AG09309 (cell line): ENCODE measurements around the gene GPR141.

Source experiments
- DNase-seq: peaks from one replicate; pipeline ENCODE4 v3.0.0-alpha.2; 2010; ENCODE audit warnings: low read depth
- H3K4me3 ChIP-seq: 2 replicates; pipeline ENCODE4 v1.5.1; 2011; ENCODE audit warnings: mild to moderate bottlenecking, low read depth, low read length, moderate library complexity; ENCODE audit not compliant: control insufficient read depth
- CTCF ChIP-seq: IDR thresholded peaks from 2 replicates; pipeline ENCODE4 v1.5.1; 2011; ENCODE audit warnings: mild to moderate bottlenecking, low read depth, low read length, inconsistent platforms; ENCODE audit not compliant: insufficient read depth, control insufficient read depth; ENCODE audit errors: missing control alignments

GPR141 gene

DNA sequence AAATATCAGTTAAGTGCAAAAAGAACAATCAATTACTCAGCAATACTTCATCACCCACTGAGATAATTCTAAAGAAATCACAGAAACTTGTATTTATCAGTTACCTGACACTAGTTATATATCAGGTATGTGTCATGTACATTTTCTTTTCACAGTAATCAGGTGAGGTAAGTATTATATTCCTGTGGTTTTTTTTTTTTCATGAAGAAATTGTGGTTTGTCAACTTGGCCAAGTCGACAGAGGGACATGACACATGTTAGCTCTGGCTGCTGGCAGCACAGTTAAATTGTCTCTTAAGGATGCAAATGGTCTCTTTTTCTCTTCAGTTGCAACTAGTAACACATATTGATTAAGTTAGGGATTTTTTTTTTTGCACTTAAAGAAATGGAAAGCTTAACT lies 13.7 kb upstream of the GPR141 start:
- no peak overlapping the region for H3K4me3 ChIP-seq
- no peak for DNase-seq
- no peak for TF ChIP-seq CTCF

- no peak for DNase-seq
- H3K4me3 ChIP-seq: no peak overlapping the region
- no peak for TF ChIP-seq CTCF
Observed at GRCh38 chr7:37670436-37670835, 13.1 kb upstream of the GPR141 start.

- no peak overlapping the region for H3K4me3 ChIP-seq
- DNase-seq: no peak
- TF ChIP-seq CTCF: no peak
Observed at GRCh38 chr7:37671876-37672275, 11.7 kb upstream of the GPR141 start.

GRCh38 chr7:37672926-37673325 lies 10.6 kb upstream of the GPR141 start:
- H3K4me3 ChIP-seq: no peak overlapping the region
- no peak for DNase-seq
- no peak for TF ChIP-seq CTCF

DNA sequence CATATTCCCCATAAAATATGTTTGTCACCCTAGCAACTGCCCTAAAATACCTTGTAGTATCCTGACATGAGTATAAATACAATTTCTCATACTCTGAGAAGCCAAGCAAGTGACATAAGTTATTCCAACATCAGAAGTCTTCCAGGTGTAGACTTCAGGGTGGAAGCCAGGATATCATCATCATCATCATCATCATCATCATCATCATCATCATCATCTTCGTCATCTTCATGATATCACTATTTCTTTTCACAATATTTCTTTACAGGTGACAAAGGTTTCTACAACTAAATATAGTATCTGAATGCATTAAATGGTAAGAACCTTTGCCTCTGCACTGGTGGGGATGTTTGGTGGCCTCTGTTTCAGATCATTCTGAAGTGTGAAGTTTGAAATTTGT lies 10.0 kb upstream of the GPR141 start:
- H3K4me3 ChIP-seq: no peak overlapping the region
- no peak for TF ChIP-seq CTCF
- DNase-seq: no peak

DNA sequence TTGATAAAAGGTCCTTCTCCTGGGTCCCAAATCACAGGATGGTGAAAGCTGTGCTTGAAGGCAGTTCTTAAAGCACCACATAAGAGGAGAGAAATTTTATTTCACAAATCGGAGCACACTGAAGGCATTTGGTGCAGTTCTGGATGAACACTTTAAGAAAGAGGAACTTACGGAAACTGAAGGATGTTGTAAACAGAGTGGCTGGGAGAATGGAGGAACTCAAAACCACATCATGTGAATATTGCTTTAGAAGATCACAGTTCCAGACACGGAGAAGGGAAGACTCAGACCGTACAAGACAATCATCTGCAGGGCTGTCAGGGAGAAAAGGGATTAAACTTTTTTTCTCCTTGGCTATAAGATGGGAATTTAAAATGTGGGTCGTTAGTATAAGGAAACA lies 9.0 kb upstream of the GPR141 start:
- no peak for TF ChIP-seq CTCF
- H3K4me3 ChIP-seq: no peak overlapping the region
- DNase-seq: no peak

DNA sequence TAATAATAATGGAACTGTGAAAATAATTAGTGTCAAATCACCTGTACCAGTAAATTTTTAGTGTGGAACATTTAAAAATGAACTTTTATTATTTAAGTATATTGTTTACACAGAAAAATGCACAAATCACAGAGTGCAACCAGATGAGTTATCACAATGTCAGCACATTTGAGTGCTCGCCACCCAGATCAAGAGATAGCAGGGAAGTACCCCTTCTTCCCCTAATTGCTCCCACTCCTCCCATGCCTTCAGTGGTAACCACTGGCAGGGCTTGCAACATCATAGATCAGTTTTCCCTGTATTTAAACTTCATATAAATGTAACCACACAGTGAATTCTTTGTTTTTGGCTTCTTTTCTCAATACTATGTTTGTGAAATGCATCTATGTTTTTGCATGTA lies 7.8 kb upstream of the GPR141 start:
- no peak for DNase-seq
- TF ChIP-seq CTCF: no peak

More for the DNA sequence above, 7.8 kb upstream of the GPR141 start:
- H3K4me3 ChIP-seq: no peak overlapping the region
